Neural cell (in vitro differentiated cells): ENCODE data around the gene CYP19A1. TPM values are rescaled to one million over a fixed set of nuclear protein-coding genes. Genes with fewer than 3 reads are reported as not detected.

Experiments
- H2AFZ ChIP-seq: fragments of 200-600, 300-800 bp; sonication (generic), shearing (Covaris generic); 2 replicates; pipeline ENCODE4 v1.6.0; 2014; ENCODE audit warnings: low read depth, mild to moderate bottlenecking, antibody characterized with exemption, low read length, moderate library complexity
- H3F3A ChIP-seq: fragments of 200-600 bp; shearing (Covaris generic); 2 replicates; pipeline ENCODE4 v1.6.1; 2016; ENCODE audit warnings: mild to moderate bottlenecking, moderate library complexity, mixed read lengths, antibody characterized with exemption, low read length; ENCODE audit not compliant: insufficient read depth, poor library complexity, severe bottlenecking
- H3K27ac ChIP-seq: fragments of 200-600, 300-800 bp; sonication (generic), shearing (Covaris generic); 2 replicates; pipeline ENCODE4 v1.5.1; 2014; ENCODE audit warnings: mild to moderate bottlenecking, low read length, moderate library complexity
- H3K27me3 ChIP-seq: fragments of 300-800, 200-600 bp; sonication (generic), shearing (Covaris generic); 2 replicates; pipeline ENCODE4 v1.6.0; 2014; ENCODE audit warnings: mild to moderate bottlenecking, low read depth, low read length, moderate library complexity; ENCODE audit not compliant: insufficient read depth
- H3K36me3 ChIP-seq: fragments of 300-800, 200-600 bp; sonication (generic), shearing (Covaris generic); 2 replicates; pipeline ENCODE4 v1.5.1; 2014; ENCODE audit warnings: mild to moderate bottlenecking, antibody characterized with exemption, low read length, moderate library complexity; ENCODE audit not compliant: insufficient read depth
- H3K4me2 ChIP-seq: fragments of 300-800, 200-600 bp; sonication (generic), shearing (Covaris generic); 2 replicates; pipeline ENCODE4 v1.6.0; 2014; ENCODE audit warnings: mild to moderate bottlenecking, low read length
- H3K4me3 ChIP-seq: fragments of 300-800, 200-600 bp; sonication (generic), shearing (Covaris generic); 2 replicates; pipeline ENCODE4 v1.5.1; 2014; ENCODE audit warnings: mild to moderate bottlenecking, low read length, moderate library complexity
- H3K79me2 ChIP-seq: fragments of 200-600 bp; shearing (Covaris generic); replicated peaks from 2 replicates; pipeline ENCODE4 v1.6.0; 2014; ENCODE audit warnings: mild to moderate bottlenecking, low read length, moderate library complexity; ENCODE audit not compliant: insufficient read depth
- H3K9ac ChIP-seq: fragments of 300-800, 200-600 bp; sonication (generic), shearing (Covaris generic); 2 replicates; pipeline ENCODE4 v1.6.1; 2016; ENCODE audit warnings: mild to moderate bottlenecking, low read length, mixed read lengths
- H3K9me2 ChIP-seq: fragments of 200-600 bp; shearing (Covaris generic); 2 replicates; pipeline ENCODE4 v1.6.1; 2016; ENCODE audit warnings: mild to moderate bottlenecking, low read length, mixed read lengths; ENCODE audit not compliant: insufficient read depth
- H3K9me3 ChIP-seq: fragments of 200-600, 300-800 bp; sonication (generic), shearing (Covaris generic); 2 replicates; pipeline ENCODE4 v1.6.1; 2016; ENCODE audit warnings: mild to moderate bottlenecking, mixed run types, low read length, moderate library complexity, mixed read lengths
- H4K20me1 ChIP-seq: fragments of 200-600 bp; shearing (Covaris generic); 2 replicates; pipeline ENCODE4 v1.6.1; 2016; ENCODE audit warnings: mild to moderate bottlenecking, mixed run types; ENCODE audit not compliant: insufficient read depth
- CTCF ChIP-seq: fragments of 450-650 bp; IDR thresholded peaks from 2 replicates; pipeline ENCODE4 v1.5.1; 2014; ENCODE audit warnings: antibody characterized with exemption, mild to moderate bottlenecking, moderate library complexity; ENCODE audit not compliant: poor library complexity, severe bottlenecking
- EP300 ChIP-seq: fragments of 450-650 bp; conservative IDR thresholded peaks from 2 replicates; pipeline ENCODE4 v1.6.1; 2014; ENCODE audit warnings: antibody characterized with exemption, mild to moderate bottlenecking, moderate library complexity; ENCODE audit not compliant: poor library complexity, severe bottlenecking
- EZH2 ChIP-seq: fragments of 200-600, 300-800 bp; shearing (Covaris generic), sonication (generic); IDR thresholded peaks from 2 replicates; pipeline ENCODE4 v1.6.1; 2014; ENCODE audit warnings: antibody characterized with exemption, low read length, borderline replicate concordance, mild to moderate bottlenecking; ENCODE audit not compliant: insufficient read depth, poor library complexity, severe bottlenecking
- MXI1 ChIP-seq: fragments of 450-650 bp; conservative IDR thresholded peaks from 2 replicates; pipeline ENCODE4 v1.6.1; 2014; ENCODE audit warnings: antibody characterized with exemption, mild to moderate bottlenecking; ENCODE audit not compliant: poor library complexity, severe bottlenecking
- POLR2AphosphoS5 ChIP-seq: IDR thresholded peaks from 2 replicates; pipeline ENCODE4 v1.6.1; 2012
- RAD21 ChIP-seq: fragments of 450-650 bp; conservative IDR thresholded peaks from 2 replicates; pipeline ENCODE4 v1.6.1; 2014; ENCODE audit warnings: antibody characterized with exemption, mild to moderate bottlenecking, moderate library complexity
- REST ChIP-seq: IDR thresholded peaks from 2 replicates; pipeline ENCODE4 v1.6.1; 2012; ENCODE audit warnings: borderline replicate concordance
- SMC3 ChIP-seq: fragments of 450-650 bp; conservative IDR thresholded peaks from 2 replicates; pipeline ENCODE4 v1.6.1; 2014; ENCODE audit warnings: antibody characterized with exemption, mild to moderate bottlenecking, moderate library complexity; ENCODE audit not compliant: poor library complexity
- TAF1 ChIP-seq: IDR thresholded peaks from 2 replicates; pipeline ENCODE4 v1.6.1; 2012; ENCODE audit warnings: low read depth
- polyA plus RNA-seq: library from polyadenylated mRNA; depleted of rRNA; stranded (reverse); fragments of >200 nt; gene quantifications from 2 replicates; pipeline ENCODE4 v1.2.3, GENCODE V29; 2014

Gene CYP19A1
- polyA plus RNA-seq, 1 donor from 2014 or later: not detected

GRCh38 chr15:51168700-51169099, 169.7 kb downstream of the CYP19A1 start:
- no peaks in the 10 kb centered on the region for H3K36me3 ChIP-seq
- H3F3A ChIP-seq: no peaks in the 10 kb centered on the region
- TF ChIP-seq EP300 (no peak), REST (no peak), MXI1 (no peak), CTCF (no peak), EZH2 (no peak), SMC3 (no peak), POLR2AphosphoS5 (no peak), TAF1 (no peak), RAD21 (no peak)
- no peaks in the 10 kb centered on the region for H3K27me3 ChIP-seq
- no peak overlapping the region for H2AFZ ChIP-seq
- no peak overlapping the region for H3K27ac ChIP-seq
- H3K4me2 ChIP-seq: no peak overlapping the region
- no peak overlapping the region for H3K9ac ChIP-seq
- H3K9me2 ChIP-seq: no peaks in the 10 kb centered on the region
- H3K4me3 ChIP-seq: no peak overlapping the region
- no peaks in the 10 kb centered on the region for H3K79me2 ChIP-seq
- H3K9me3 ChIP-seq: no peaks in the 10 kb centered on the region
- no peaks in the 10 kb centered on the region for H4K20me1 ChIP-seq

GRCh38 chr15:51163843-51164242, 174.6 kb downstream of the CYP19A1 start:
- no peaks in the 10 kb centered on the region for H3K9me3 ChIP-seq
- no peak overlapping the region for H3K27ac ChIP-seq
- TF ChIP-seq MXI1 (no peak), SMC3 (no peak), TAF1 (no peak), EZH2 (no peak), REST (no peak), EP300 (no peak), POLR2AphosphoS5 (no peak), RAD21 (no peak), CTCF (no peak)
- H3K79me2 ChIP-seq: no peaks in the 10 kb centered on the region
- H3K36me3 ChIP-seq: no peaks in the 10 kb centered on the region
- H3K4me3 ChIP-seq: no peak overlapping the region
- no peaks in the 10 kb centered on the region for H3K9me2 ChIP-seq
- no peak overlapping the region for H3K4me2 ChIP-seq
- no peak overlapping the region for H2AFZ ChIP-seq
- H3F3A ChIP-seq: no peaks in the 10 kb centered on the region
- H3K27me3 ChIP-seq: no peaks in the 10 kb centered on the region
- H3K9ac ChIP-seq: no peak overlapping the region
- H4K20me1 ChIP-seq: no peaks in the 10 kb centered on the region
